Upper lobe of left lung (tissue), 6 donors: Measurements from ENCODE around the gene CEBPE. TPM values are rescaled to one million over a fixed set of nuclear protein-coding genes. Genes with fewer than 3 reads are reported as not detected.
A peak's percentile ranks its signal among the peaks of the same experiment; 100 is the strongest.

ENCODE experiments used
- ATAC-seq, 2 donors: fragments of 200-7000 bp; cut with Tn5 transposase; one replicate each; pipeline ENCODE4 v1.9.1; 2022; ENCODE audit warnings: mild to moderate bottlenecking in 2 of 2, moderate library complexity in 2 of 2; ENCODE audit not compliant: low FRiP score in 2 of 2
- DNase-seq, 2 donors: peaks; one replicate each; pipeline ENCODE4 v3.0.0-alpha.2; 2019 to 2020
- H3K27ac ChIP-seq, 4 donors: fragments of 200-600 bp; sonication (generic); one replicate each; pipeline ENCODE4 v1.5.1; 2016 to 2019
- H3K27me3 ChIP-seq, 4 donors: fragments of 200-600 bp; sonication (generic); one replicate each; pipeline ENCODE4 v1.5.1; 2017 to 2019
- H3K36me3 ChIP-seq, 4 donors: fragments of 200-600 bp; sonication (generic); one replicate each; pipeline ENCODE4 v1.5.1; 2016 to 2019
- H3K4me1 ChIP-seq, 4 donors: fragments of 200-600 bp; sonication (generic); one replicate each; pipeline ENCODE4 v1.5.1; 2018 to 2019
- H3K4me3 ChIP-seq, 4 donors: fragments of 200-600 bp; sonication (generic); one replicate each; pipeline ENCODE4 v1.5.1; 2017 to 2019; ENCODE audit warnings: mild to moderate bottlenecking in 2 of 4, moderate library complexity in 1 of 4
- H3K9me3 ChIP-seq, 4 donors: fragments of 200-600 bp; sonication (generic); one replicate each; pipeline ENCODE4 v1.5.1; 2018 to 2019
- CTCF ChIP-seq, 6 experiments: fragments of 450-650 bp in 4 of 6; fragments of 200-600 bp in 2 of 6; sonication (generic) in 2 of 6; IDR thresholded peaks; one replicate each; pipeline ENCODE4 v1.5.1; 2016 to 2019; ENCODE audit warnings: antibody characterized with exemption in 6 of 6
- EP300 ChIP-seq, 4 donors: sonication (generic); formaldehyde crosslinking; IDR thresholded peaks; one replicate each; pipeline ENCODE4 v1.5.1; 2017; ENCODE audit warnings: antibody characterized with exemption in 4 of 4, control low read depth in 2 of 4
- POLR2A ChIP-seq, 4 donors: fragments of 450-650 bp; IDR thresholded peaks; one replicate each; pipeline ENCODE4 v1.5.1; 2016 to 2017; ENCODE audit warnings: antibody characterized with exemption in 4 of 4, mild to moderate bottlenecking in 2 of 4
- POLR2AphosphoS5 ChIP-seq, 2 donors: sonication (generic); formaldehyde crosslinking; IDR thresholded peaks; one replicate each; pipeline ENCODE4 v1.5.1; 2017; ENCODE audit warnings: antibody characterized with exemption in 2 of 2
- WGBS, 2 donors: methylation state at CpG; one replicate each; pipeline ENCODE4 v1.1.5; 2017 to 2018; 5-methylcytosine and 5-hydroxymethylcytosine counted together
- total RNA-seq, 6 donors: library from RNA; depleted of rRNA in 4 of 6; stranded (reverse); fragments of >200 nt in 4 of 6; gene quantifications; one replicate each; pipeline versions ENCODE4 v1.1.0 to v1.2.1, GENCODE V29; 2016 to 2021
- donor health status: DM: no; HTN: no; CAD: no; lungs with moderate emphysema.
- donor health status: DM: no; HTN: yes; CAD: no; lungs with severe emphysema.

The CEBPE gene
- total RNA-seq, 6 donors from 2014 or later: 0.31 to 0.77 TPM; not detected in 4

- peak in 1 of 2 donors; percentile 63 for DNase-seq
- TF ChIP-seq CTCF (IDR thresholded peaks at IDR 0.05) (no peak), POLR2AphosphoS5 (IDR thresholded peaks at IDR 0.05) (no peak), POLR2A (IDR thresholded peaks at IDR 0.05) (no peak), EP300 (IDR thresholded peaks at IDR 0.05) (no peak)
- Histone ChIP-seq H3K9me3 (no peaks in the 10 kb centered on the region), H3K27me3 (no peaks in the 10 kb centered on the region), H3K4me3 (no peak overlapping the region), H3K36me3 (peaks cover 2 to 10% (median 5%) of the 10 kb centered on the region in 4 donors), H3K4me1 (peaks cover 0 to 5% (median 0%) of the 10 kb centered on the region in 4 donors), H3K27ac (no peak overlapping the region)
- 85 to 89% methylated on average over 16 of the region's 16 CpGs for WGBS, 2 donors
- no peak for ATAC-seq
These were observed 17.6 kb upstream of the CEBPE start for GRCh38 chr14:23136566-23137133.

- Histone ChIP-seq H3K27me3 (no peaks in the 10 kb centered on the region), H3K4me3 (no peak overlapping the region), H3K36me3 (peaks cover 0 to 15% (median 4%) of the 10 kb centered on the region in 4 donors), H3K27ac (no peak overlapping the region), H3K9me3 (no peaks in the 10 kb centered on the region), H3K4me1 (peaks cover 0 to 5% (median 0%) of the 10 kb centered on the region in 4 donors)
- no peak for DNase-seq
- 73 to 81% methylated on average over 8 of the region's 8 CpGs for WGBS, 2 donors
- no peak for ATAC-seq
- TF ChIP-seq CTCF (IDR thresholded peaks at IDR 0.05) (no peak), EP300 (IDR thresholded peaks at IDR 0.05) (no peak), POLR2A (IDR thresholded peaks at IDR 0.05) (no peak)
These were observed 13.9 kb upstream of the CEBPE start for GRCh38 chr14:23132970-23133369.

- H3K36me3 ChIP-seq: peaks cover 0 to 24% (median 5%) of the 10 kb centered on the region in 4 donors
- 70 to 76% methylated on average over 5 of the region's 5 CpGs for WGBS, 2 donors
These were observed 12.4 kb upstream of the CEBPE start for GRCh38 chr14:23131482-23131881.

GRCh38 chr14:23130871-23131270 is 11.8 kb upstream of the CEBPE start:
- Histone ChIP-seq H3K4me3 (no peak overlapping the region), H3K27ac (no peak overlapping the region), H3K36me3 (peaks cover 0 to 27% (median 6%) of the 10 kb centered on the region in 4 donors), H3K9me3 (no peaks in the 10 kb centered on the region), H3K27me3 (no peaks in the 10 kb centered on the region), H3K4me1 (no peaks in the 10 kb centered on the region)
- TF ChIP-seq POLR2A (IDR thresholded peaks at IDR 0.05): no peak
- no peak for TF ChIP-seq EP300 (IDR thresholded peaks at IDR 0.05)
- TF ChIP-seq CTCF (IDR thresholded peaks at IDR 0.05): no peak
- TF ChIP-seq POLR2AphosphoS5 (IDR thresholded peaks at IDR 0.05): no peak
- ATAC-seq (no peak), DNase-seq (peak in 1 of 2 donors; percentile 74)
- 33 to 36% methylated on average over 3 of the region's 3 CpGs for WGBS, 2 donors

More at GRCh38 chr14:23131482-23131881, 12.4 kb upstream of the CEBPE start:
- DNase-seq (no peak), ATAC-seq (no peak)
- Histone ChIP-seq H3K27ac (no peak overlapping the region), H3K4me3 (no peak overlapping the region), H3K27me3 (no peaks in the 10 kb centered on the region), H3K9me3 (no peaks in the 10 kb centered on the region), H3K4me1 (no peaks in the 10 kb centered on the region)
- TF ChIP-seq POLR2AphosphoS5 (IDR thresholded peaks at IDR 0.05): no peak
- no peak for TF ChIP-seq CTCF (IDR thresholded peaks at IDR 0.05)
- TF ChIP-seq EP300 (IDR thresholded peaks at IDR 0.05): no peak
- no peak for TF ChIP-seq POLR2A (IDR thresholded peaks at IDR 0.05)

GRCh38 chr14:23129759-23130316 is 10.8 kb upstream of the CEBPE start:
- TF ChIP-seq POLR2A (IDR thresholded peaks at IDR 0.05) (no peak), EP300 (IDR thresholded peaks at IDR 0.05) (no peak), POLR2AphosphoS5 (IDR thresholded peaks at IDR 0.05) (no peak), CTCF (IDR thresholded peaks at IDR 0.05) (no peak)
- WGBS, 2 donors: 86 to 88% methylated on average over 7 of the region's 7 CpGs
- Histone ChIP-seq H3K9me3 (no peaks in the 10 kb centered on the region), H3K4me3 (no peak overlapping the region), H3K27me3 (no peaks in the 10 kb centered on the region), H3K27ac (no peak overlapping the region), H3K4me1 (no peaks in the 10 kb centered on the region), H3K36me3 (peaks cover 0 to 27% (median 6%) of the 10 kb centered on the region in 4 donors)
- no peak for DNase-seq
- no peak for ATAC-seq
